GM19438 (cell line): ENCODE data around the gene CDYL.

ENCODE experiments used
- ATAC-seq: cut with Tn5 transposase; IDR thresholded peaks from one replicate; pipeline ENCODE4 v1.9.1; 2021; ENCODE audit warnings: low read depth; ENCODE audit not compliant: unreplicated experiment

Gene CDYL

DNA sequence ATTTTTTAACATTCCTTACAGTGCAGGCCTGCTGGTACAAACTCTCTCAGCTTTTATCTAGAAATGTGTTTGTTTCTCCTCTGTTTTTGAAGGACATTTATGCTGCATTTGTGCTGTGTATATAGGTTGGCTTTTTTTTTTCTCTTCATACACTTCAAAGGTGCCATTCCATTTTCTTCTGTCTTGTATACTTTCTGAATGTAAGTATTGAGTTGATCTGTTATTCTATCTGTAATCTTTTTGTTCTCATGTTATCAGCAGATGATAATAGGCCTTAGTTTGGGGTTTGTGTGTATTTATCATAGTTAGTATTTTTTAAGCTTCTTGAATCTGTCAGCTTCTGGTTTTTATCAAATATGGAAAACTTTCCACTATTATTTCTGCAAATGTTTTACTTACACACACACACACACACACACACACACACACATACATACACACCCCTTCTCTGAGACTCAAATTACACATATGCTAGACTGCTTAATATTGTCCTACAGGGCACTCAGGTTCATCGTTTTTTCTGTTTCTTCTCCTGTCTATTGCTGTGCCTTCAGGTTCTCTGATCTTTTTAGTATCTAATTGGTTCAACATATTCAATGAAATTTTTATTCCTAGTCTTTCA is 153.0 kb downstream of the CDYL start:
- ATAC-seq = no peak

DNA sequence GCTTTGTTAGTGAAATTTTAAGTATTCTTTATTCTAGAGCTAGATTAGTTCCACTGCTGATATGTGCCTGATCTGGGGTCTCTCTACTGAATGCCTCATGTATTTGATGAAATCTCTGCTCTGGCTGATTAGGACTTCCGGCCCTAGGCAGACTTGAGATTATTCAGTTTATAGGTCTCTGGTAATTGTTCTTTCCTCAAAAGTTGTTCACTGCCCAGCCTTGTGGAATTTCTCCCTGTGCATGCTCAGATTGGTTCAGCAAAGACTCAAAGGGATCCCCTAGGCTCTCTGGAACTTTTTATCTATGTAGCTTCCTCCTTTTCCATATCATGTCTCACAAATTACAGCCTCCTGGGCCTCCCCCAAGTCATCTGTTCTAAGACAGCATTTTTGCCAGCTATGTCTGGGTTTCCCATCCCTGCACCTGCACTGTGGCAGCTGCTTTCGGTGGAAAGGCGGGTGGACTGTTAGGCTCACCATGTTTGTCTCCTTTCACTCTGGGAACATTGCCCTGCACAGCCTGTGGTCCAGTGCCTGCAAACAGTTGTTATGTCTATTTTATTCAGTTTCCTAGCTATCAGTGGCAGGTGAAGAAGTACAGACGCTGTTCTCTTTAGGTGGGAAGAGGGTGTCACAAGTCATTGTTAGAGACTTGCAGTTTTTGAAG is 154.0 kb downstream of the CDYL start:
- no peak for ATAC-seq

- no peak for ATAC-seq
Observed at GRCh38 chr6:4931530-4932227, 155.5 kb downstream of the CDYL start.

DNA sequence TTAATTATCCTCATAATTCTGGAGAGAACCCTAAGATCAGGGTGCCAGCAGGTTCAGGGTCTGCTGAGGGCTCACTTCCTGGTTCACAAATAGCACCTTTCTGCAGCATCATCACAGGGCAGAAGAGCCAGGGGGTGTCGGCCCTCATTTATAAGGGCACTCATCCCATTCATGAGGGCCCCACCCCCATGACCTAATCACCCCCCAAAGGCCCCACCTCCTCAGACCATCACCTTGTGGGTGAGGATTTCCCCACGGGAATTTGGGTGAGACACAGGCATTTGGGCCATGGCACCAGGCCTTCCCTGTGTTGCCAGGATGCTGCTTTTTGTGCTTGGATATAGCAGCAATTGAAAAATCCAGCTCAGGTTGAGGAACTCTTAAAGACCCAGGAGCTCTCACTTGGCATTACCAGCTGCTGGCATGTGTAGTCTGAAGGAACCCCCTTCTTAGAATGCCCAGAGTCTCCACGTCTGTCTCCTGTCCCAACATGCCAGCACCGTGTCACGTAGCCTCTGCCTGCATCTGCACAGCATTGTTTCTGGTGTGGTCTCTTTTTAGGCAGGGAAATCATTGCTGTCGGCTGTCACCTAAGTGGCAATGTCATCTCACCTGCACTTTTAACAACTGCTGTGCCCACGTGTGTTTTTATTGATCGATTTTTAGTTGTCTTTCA is 156.2 kb downstream of the CDYL start:
- no peak for ATAC-seq

DNA sequence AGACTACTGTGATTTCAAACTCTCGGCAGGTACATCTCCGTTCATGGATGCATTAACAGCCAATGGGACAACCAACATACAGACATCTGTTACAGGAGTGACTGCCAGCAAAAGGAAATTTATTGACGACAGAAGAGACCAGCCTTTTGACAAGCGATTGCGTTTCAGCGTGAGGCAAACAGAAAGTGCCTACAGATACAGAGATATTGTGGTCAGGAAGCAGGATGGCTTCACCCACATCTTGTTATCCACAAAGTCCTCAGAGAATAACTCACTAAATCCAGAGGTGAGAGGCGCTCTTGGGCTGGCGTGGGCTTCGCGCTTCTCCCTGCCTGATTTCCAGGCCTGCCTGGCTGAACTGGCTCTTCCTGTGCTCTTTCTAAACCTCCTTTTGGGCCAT is 159.3 kb downstream of the CDYL start:
- ATAC-seq = peak; percentile 61

DNA sequence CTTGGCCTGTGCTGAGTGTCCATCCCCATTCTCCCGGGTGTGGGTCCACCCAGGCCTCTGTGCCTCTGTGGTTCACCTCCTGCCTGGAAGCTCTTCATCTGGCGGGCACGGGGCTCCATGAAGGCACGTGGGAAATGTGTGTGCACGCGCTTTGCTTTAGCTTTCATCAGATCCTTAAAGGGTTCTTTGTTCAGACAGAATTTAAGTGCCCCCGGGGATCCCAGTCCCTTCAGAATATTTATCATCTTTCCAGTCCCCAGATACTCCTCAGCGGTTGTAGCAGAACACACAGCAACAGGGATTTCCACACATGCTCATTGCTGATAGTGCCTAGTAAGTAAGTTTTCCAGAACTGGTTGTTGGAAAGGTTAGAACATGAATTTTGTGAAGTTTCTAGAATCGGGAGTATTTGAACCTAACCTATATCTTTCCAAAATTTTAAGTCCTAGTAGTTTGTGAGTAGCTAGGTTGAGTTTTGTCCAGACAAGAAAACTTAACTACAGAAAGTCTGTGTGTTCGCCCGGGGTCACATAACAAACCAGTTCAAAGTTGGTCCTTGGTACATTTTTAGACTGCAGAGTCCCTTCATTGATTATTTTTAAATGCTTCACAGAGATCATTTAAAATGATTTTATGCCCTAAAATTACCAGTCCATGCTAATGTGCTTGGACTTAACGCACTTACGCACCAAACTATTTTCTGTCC is 159.9 kb downstream of the CDYL start:
- no peak for ATAC-seq

GRCh38 chr6:4936681-4937041 is 160.5 kb downstream of the CDYL start:
- ATAC-seq = no peak

DNA sequence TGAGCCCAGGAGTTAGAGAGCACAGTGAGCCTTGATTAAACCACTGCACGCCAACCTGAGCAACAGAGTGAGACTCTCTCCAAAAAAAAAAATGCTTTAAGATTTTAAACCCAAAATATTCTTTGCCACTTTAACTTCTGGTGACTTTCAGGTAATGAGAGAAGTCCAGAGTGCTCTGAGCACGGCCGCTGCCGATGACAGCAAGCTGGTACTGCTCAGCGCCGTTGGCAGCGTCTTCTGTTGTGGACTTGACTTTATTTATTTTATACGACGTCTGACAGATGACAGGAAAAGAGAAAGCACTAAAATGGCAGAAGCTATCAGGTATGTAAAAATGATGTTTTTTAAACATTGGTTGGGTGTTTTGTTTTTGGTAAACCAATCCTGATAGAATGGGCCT is 161.2 kb downstream of the CDYL start:
- no peak for ATAC-seq

DNA sequence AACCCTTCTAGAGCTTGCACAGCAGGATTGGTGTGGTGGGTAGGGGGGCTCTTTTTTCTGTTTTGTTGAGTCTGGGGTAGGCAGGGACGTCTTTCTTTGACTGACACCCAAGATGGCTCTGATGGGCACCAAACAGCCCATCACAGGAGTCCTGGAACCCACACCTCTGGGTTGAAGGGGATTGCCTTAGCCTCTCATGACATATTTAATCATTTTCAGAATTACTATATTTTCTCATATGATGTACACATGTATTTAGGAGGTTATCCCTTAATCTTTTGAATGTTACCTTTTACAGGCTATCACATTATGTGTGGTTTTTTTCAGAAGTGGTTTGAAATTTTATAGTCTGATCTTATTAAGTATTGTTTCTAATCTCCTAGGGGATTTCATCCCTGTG is 163.0 kb downstream of the CDYL start:
- ATAC-seq = no peak

DNA sequence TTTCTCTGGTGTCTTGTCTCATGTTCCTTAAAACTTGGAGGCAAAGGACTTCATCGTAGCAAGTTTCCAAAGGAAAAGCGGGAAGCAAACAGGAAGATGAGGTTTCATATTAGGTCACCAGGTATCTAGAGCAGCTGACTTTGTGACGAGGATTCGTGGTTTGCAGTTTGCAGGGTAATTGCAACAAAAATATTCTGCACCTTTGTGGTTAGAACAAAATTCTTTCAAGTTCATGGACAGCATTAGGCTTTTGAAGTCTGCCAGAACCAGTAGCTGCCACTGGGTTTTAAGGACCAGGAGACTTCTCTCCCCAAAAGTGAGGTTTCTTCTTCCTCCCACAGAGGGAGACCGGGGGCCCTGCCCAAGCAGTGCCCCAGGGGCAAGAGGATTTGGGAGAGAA is 164.2 kb downstream of the CDYL start:
- no peak for ATAC-seq

GRCh38 chr6:4941782-4942672 is 165.8 kb downstream of the CDYL start:
- ATAC-seq = peak; percentile 64

GRCh38 chr6:4942673-4943009 is 166.4 kb downstream of the CDYL start:
- no peak for ATAC-seq

DNA sequence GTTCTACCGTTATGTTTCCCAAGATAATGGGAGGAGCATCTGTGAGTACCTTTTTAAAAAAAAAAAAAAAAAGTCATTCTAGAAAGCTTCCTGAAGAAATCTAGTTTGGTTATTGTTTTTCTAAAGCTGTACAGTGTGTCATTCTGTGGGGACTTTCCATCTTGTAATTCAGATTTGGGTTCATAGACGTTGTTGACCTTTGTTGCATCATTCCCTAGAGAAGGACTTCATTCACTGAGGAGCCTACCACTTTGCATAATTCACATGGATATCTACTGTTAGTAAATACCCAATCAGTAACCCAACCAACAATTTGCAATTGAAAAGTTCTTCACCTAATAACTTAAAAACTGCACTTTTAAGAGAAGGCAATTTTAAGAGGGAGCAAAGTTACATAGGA is 167.5 kb downstream of the CDYL start:
- ATAC-seq = no peak

DNA sequence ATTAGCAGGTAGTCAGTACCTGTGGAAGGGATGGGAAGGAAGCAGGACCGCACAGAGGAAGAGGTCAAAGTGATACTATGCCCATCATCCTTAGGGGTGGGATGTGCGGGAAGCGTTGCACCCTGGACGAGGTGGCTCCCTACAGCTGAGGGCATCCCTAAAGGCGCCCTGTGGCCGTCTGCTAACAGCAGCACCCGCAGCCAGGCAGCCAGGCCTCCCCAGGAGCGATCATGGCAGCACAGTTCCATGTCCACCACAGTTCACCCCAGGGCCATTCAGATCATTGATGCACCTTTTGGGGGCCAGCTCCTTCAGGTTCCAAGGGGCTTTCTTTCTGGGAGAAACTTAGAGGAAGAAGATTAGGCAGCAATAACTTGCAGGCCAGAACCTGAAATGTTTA is 168.1 kb downstream of the CDYL start:
- ATAC-seq = no peak

DNA sequence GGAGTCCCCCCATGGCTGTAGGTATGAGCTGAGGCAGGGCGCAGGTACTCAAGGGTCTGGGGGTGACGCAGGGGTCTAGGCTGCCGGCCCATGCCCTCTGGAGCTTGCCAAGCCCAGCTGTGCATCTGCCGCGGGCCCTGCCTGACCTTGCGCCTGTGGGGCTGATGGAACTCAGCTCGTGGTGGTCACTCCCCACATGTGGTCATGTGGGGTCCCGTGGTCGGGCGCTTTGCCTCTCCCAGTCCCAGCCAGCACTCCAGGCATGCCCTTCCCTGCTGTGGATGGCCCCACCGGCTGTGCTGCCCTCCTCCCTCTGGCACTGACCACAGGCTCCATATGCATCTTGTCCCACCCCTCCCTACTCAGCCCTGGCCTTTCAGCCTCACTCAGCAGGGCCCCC is 170.3 kb downstream of the CDYL start:
- ATAC-seq = no peak

DNA sequence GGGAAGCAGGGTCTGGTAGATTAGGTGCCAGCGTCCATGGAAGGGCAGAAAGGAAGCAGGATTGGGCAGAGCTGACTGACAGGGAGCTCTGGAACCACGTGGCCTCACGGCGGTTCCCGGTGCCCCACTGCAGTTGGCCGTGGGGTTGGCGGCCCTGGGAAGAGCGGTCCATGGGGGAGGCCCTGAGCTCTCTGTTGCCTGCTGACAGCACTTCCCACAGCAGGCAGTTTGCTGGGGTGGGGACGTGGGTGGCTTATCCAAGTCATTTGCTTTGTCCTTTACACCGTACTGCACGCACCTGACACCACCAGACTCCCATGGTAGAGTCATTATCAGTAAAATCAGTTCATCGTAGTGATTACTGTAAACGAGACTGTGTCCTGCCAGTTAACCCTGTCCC is 171.5 kb downstream of the CDYL start:
- no peak for ATAC-seq

DNA sequence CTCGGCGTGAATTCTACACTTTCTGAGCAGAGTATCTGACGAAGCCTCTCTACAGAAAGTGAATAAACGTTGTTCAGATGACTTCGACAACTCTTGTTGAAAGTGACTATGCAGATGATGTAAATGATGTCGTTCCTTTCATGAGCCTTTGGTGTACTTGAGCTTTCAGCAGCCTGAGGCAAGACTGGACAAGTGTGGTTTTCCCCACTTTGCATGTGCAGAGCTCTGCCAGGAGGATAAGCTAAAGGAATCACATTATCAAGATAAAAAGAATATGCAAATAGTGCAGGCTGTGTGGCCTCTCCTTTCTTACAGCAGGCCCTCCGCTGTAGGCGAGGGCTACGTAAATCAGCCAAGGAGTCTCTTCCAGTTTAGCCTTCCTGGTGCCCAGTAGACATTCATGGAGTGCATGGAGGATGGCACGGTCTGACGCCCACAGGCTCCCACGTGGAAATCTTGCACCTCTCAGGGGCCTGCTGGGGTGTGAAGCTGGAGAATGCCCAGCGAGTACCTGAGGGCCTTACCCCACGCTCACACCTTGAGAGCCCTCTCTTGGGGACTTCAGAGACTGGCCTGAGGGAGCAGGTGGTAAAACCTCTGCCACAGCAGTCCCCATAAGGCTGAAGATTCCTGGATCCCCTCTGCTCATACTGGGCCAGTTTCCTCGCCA is 172.7 kb downstream of the CDYL start:
- no peak for ATAC-seq

- no peak for ATAC-seq
Observed at GRCh38 chr6:4950076-4950475, 173.9 kb downstream of the CDYL start.

GRCh38 chr6:4950836-4951533 is 174.8 kb downstream of the CDYL start:
- ATAC-seq = no peak
